Lung (tissue), 12 donors: ENCODE measurements around the gene ATCAY. TPM values are rescaled to one million over a fixed set of nuclear protein-coding genes. Genes with fewer than 3 reads are reported as not detected.

Experiments used
- ATAC-seq: fragments of 200-7000 bp; cut with Tn5 transposase; one replicate; pipeline ENCODE4 v1.9.1; 2020; ENCODE audit warnings: moderate number of reproducible peaks; ENCODE audit not compliant: insufficient read depth, low FRiP score
- DNase-seq, 3 donors: peaks; one replicate each; pipeline ENCODE4 v3.0.0-alpha.2; 2013 to 2017
- H3K27ac ChIP-seq, 2 donors: one replicate each; pipeline ENCODE4 v1.5.1; 2013; ENCODE audit warnings: mild to moderate bottlenecking in 2 of 2, moderate library complexity in 2 of 2, control low read depth in 1 of 2, inconsistent platforms in 1 of 2, low read depth in 1 of 2, low read length in 1 of 2
- H3K27me3 ChIP-seq, 3 donors: one replicate each; pipeline ENCODE4 v1.5.1; 2013; ENCODE audit warnings: low read length in 2 of 3; ENCODE audit not compliant: control insufficient read depth in 3 of 3, insufficient read depth in 3 of 3
- H3K36me3 ChIP-seq, 4 donors: one replicate each; pipeline ENCODE4 v1.5.1; 2013; ENCODE audit warnings: low read length in 4 of 4, mild to moderate bottlenecking in 1 of 4, moderate library complexity in 1 of 4; ENCODE audit not compliant: control insufficient read depth in 4 of 4, insufficient read depth in 4 of 4
- H3K4me1 ChIP-seq, 5 donors: one replicate each; pipeline ENCODE4 v1.5.1; 2013; ENCODE audit warnings: low read length in 5 of 5, mild to moderate bottlenecking in 2 of 5, moderate library complexity in 1 of 5; ENCODE audit not compliant: control insufficient read depth in 5 of 5, insufficient read depth in 5 of 5
- H3K4me3 ChIP-seq: one replicate; pipeline ENCODE4 v1.5.1; 2013; ENCODE audit warnings: mild to moderate bottlenecking, control low read depth, moderate library complexity
- H3K9ac ChIP-seq, 2 donors: one replicate each; pipeline ENCODE4 v1.5.1; 2013; ENCODE audit warnings: low read length in 2 of 2, control low read depth in 1 of 2; ENCODE audit not compliant: insufficient read depth in 1 of 2
- H3K9me3 ChIP-seq, 4 donors: one replicate each; pipeline ENCODE4 v1.5.1; 2013; ENCODE audit warnings: low read length in 3 of 4, mild to moderate bottlenecking in 1 of 4, moderate library complexity in 1 of 4; ENCODE audit not compliant: control insufficient read depth in 4 of 4, insufficient read depth in 3 of 4
- CTCF ChIP-seq: IDR thresholded peaks from 2 replicates; pipeline ENCODE4 v1.5.1; 2012; ENCODE audit warnings: mild to moderate bottlenecking; ENCODE audit errors: control extremely low read depth, extremely low read depth
- WGBS, 2 donors: extraction: QIAGEN DNeasy Blood & Tissue Kit; methylation state at CpG; one replicate each; pipeline ENCODE4 v1.1.7; 2013; 5-methylcytosine and 5-hydroxymethylcytosine counted together
- polyA plus RNA-seq, 2 donors: library from polyadenylated mRNA; stranded (reverse); fragments of 200-250 nt; gene quantifications; one replicate each; pipeline ENCODE4 v1.2.1, GENCODE V29; 2013
- total RNA-seq, 2 donors: library from RNA; depleted of rRNA in 1 of 2; stranded (reverse); fragments of >200 nt in 1 of 2; gene quantifications; one replicate each; pipeline ENCODE4 v1.2.1, GENCODE V29; 2014 to 2021
- donor health status: control.
- donor health status: control.
- donor health status: Bipolar disorder and iron deficiency.
- donor health status: healthy.
- donor health status: DM: yes; HTN: yes; CAD: no.

The ATCAY gene
- total and polyA plus RNA-seq, 4 donors = under 0.01 to 0.09 TPM; not detected in 2

DNA sequence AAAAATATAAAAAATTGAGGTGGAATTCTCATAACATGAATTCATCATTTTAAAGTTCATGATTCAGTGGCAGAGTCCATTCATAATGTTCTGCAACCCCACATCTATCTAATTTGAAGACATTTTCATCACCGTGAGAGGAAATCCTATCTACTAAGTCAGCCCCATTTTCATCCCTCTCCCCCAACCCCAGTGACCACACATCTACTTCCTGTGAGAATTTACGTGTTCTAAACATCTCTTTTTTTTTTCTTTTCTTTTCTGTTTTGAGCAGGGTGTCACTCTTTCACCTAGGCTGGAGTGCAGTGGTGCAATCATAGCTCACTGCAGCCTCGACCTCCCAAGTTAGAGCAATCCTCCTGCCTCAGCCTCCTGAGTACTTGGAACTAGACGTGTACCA, 17.5 kb downstream of the ATCAY start:
- Histone ChIP-seq H3K4me3 (no peak overlapping the region), H3K27me3 (no peaks in the 10 kb centered on the region), H3K36me3 (no peaks in the 10 kb centered on the region), H3K9ac (no peak overlapping the region), H3K9me3 (peaks cover 0 to 10% (median 0%) of the 10 kb centered on the region in 4 donors), H3K27ac (no peak overlapping the region), H3K4me1 (no peaks in the 10 kb centered on the region)
- ATAC-seq (no peak), DNase-seq (no peak)
- TF ChIP-seq CTCF = no peak
- WGBS, 2 donors = 57 to 61% methylated on average over 4 of the region's 4 CpGs

DNA sequence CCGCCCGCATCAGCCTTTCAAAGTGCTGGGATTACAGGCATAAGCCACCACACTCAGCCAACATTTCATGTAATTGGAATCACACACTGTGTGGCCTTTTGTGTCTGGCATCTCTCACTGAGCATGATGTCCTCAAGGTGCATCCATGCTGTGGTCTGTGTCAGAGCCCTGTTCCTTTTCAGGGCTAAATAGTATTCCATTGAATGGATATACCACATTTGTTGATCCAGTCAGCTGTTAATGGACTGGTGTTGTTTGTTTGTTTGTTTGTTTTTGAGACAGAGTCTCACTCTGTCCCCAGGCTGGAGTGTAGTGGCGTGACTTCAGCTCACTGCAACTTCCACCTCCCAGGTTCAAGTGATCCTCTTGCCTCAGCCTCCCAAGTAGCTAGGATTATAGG, 17.9 kb downstream of the ATCAY start:
- no peaks in the 10 kb centered on the region for H3K4me1 ChIP-seq
- ATAC-seq (no peak), DNase-seq (no peak)
- no peak for TF ChIP-seq CTCF
- no peak overlapping the region for H3K4me3 ChIP-seq
- H3K9me3 ChIP-seq = peaks cover 0 to 11% (median 0%) of the 10 kb centered on the region in 4 donors
- no peaks in the 10 kb centered on the region for H3K36me3 ChIP-seq
- 71 to 97% methylated on average over 3 of the region's 3 CpGs for WGBS, 2 donors
- no peaks in the 10 kb centered on the region for H3K27me3 ChIP-seq
- H3K9ac ChIP-seq = no peak overlapping the region
- no peak overlapping the region for H3K27ac ChIP-seq

- 63 to 70% methylated on average over 18 of the region's 18 CpGs for WGBS, 2 donors
- no peaks in the 10 kb centered on the region for H3K36me3 ChIP-seq
- no peak for ATAC-seq
- no peaks in the 10 kb centered on the region for H3K4me1 ChIP-seq
- no peak for TF ChIP-seq CTCF
- H3K27ac ChIP-seq = no peak overlapping the region
- no peak overlapping the region for H3K9ac ChIP-seq
- no peak for DNase-seq
- no peak overlapping the region for H3K4me3 ChIP-seq
- H3K27me3 ChIP-seq = no peaks in the 10 kb centered on the region
- peaks cover 0 to 11% (median 0%) of the 10 kb centered on the region in 4 donors for H3K9me3 ChIP-seq
These were observed 19.2 kb downstream of the ATCAY start for GRCh38 chr19:3899531-3900294.
